GM23248 (cell line): ENCODE data around the gene VPS54. TPM values are rescaled to one million over a fixed set of nuclear protein-coding genes. Genes with fewer than 3 reads are reported as not detected.

Source experiments
- DNase-seq: peaks from one replicate; pipeline ENCODE4 v3.0.0-alpha.2; 2015
- H2AFZ ChIP-seq: fragments of 200-600 bp; sonication (generic); 2 replicates; pipeline ENCODE4 v1.6.1; 2016; ENCODE audit warnings: antibody characterized with exemption
- H3F3A ChIP-seq: fragments of 200-600 bp; sonication (generic); 2 replicates; pipeline ENCODE4 v1.6.1; 2016; ENCODE audit warnings: mild to moderate bottlenecking, antibody characterized with exemption, mixed run types; ENCODE audit not compliant: insufficient read depth
- H3K27ac ChIP-seq: fragments of 200-600 bp; sonication (generic); 2 replicates; pipeline ENCODE4 v1.5.1; 2016; ENCODE audit warnings: mild to moderate bottlenecking
- H3K27me3 ChIP-seq: fragments of 200-600 bp; sonication (generic); replicated peaks from 2 replicates; pipeline ENCODE4 v1.6.1; 2016; ENCODE audit warnings: mild to moderate bottlenecking; ENCODE audit not compliant: insufficient read depth
- H3K36me3 ChIP-seq: fragments of 200-600 bp; sonication (generic); 2 replicates; pipeline ENCODE4 v1.6.1; 2016; ENCODE audit warnings: low read depth, mild to moderate bottlenecking
- H3K4me1 ChIP-seq: fragments of 200-600 bp; sonication (generic); 2 replicates; pipeline ENCODE4 v1.6.1; 2016; ENCODE audit warnings: mild to moderate bottlenecking; ENCODE audit not compliant: insufficient read depth
- H3K4me2 ChIP-seq: fragments of 200-600 bp; sonication (generic); one replicate; pipeline ENCODE4 v1.6.1; 2016; ENCODE audit warnings: mild to moderate bottlenecking; ENCODE audit not compliant: unreplicated experiment
- H3K4me3 ChIP-seq: fragments of 200-600 bp; sonication (generic); 2 replicates; pipeline ENCODE4 v1.5.1; 2016; ENCODE audit warnings: mild to moderate bottlenecking
- H3K79me2 ChIP-seq: fragments of 200-600 bp; sonication (generic); 2 replicates; pipeline ENCODE4 v1.6.1; 2016; ENCODE audit warnings: mild to moderate bottlenecking; ENCODE audit not compliant: insufficient read depth
- H3K9ac ChIP-seq: fragments of 200-600 bp; sonication (generic); 2 replicates; pipeline ENCODE4 v1.6.1; 2016; ENCODE audit warnings: mild to moderate bottlenecking
- H3K9me2 ChIP-seq: fragments of 200-600 bp; sonication (generic); 2 replicates; pipeline ENCODE4 v1.6.1; 2016; ENCODE audit warnings: mixed run types, mild to moderate bottlenecking, moderate library complexity; ENCODE audit not compliant: insufficient read depth
- H3K9me3 ChIP-seq: fragments of 200-600 bp; sonication (generic); one replicate; pipeline ENCODE4 v1.6.1; 2017; ENCODE audit warnings: low read depth
- H4K20me1 ChIP-seq: fragments of 200-600 bp; sonication (generic); 2 replicates; pipeline ENCODE4 v1.6.0; 2016; ENCODE audit not compliant: insufficient read depth
- EZH2 ChIP-seq: fragments of 200-600 bp; sonication (generic); IDR thresholded peaks from 2 replicates; pipeline ENCODE4 v1.6.1; 2018; ENCODE audit warnings: antibody characterized with exemption, mild to moderate bottlenecking; ENCODE audit not compliant: insufficient read depth, poor library complexity, severe bottlenecking
- EZH2phosphoT487 ChIP-seq: fragments of 200-600 bp; sonication (generic); IDR thresholded peaks from 2 replicates; pipeline ENCODE4 v1.6.1; 2018; ENCODE audit warnings: antibody characterized with exemption, moderate library complexity, mild to moderate bottlenecking, low read depth; ENCODE audit not compliant: insufficient read depth
- WGBS, 2 experiments: methylation state at CpG; one replicate each; pipeline ENCODE4 v1.1.6; 2015 to 2017; ENCODE audit warnings: low lambda C conversion rate in 2 of 2, low coverage in 1 of 2; ENCODE audit errors: missing lambda C conversion rate in 2 of 2; 5-methylcytosine and 5-hydroxymethylcytosine counted together
- in situ Hi-C: fragments of 300-500 bp; cut with MboI; formaldehyde crosslinking; loops from 2 replicates; pipeline ENCODE4 v1.15.0; 2020
- polyA plus RNA-seq: library from polyadenylated mRNA; unstranded; fragments of >200 nt; fragmentation: Nextera tagmentation; extraction: Ambion mirVana; gene quantifications from 2 replicates; pipeline ENCODE4 v1.2.1, GENCODE V29; 2016
- total RNA-seq: library from RNA; depleted of rRNA; stranded (reverse); fragments of >200 nt; shearing (Covaris generic); gene quantifications from 2 replicates; pipeline ENCODE4 v1.2.3, GENCODE V29; 2014

VPS54 gene
- total and polyA plus RNA-seq, 2 experiments from 2014 or later = 6.5 to 12.9 TPM

DNA sequence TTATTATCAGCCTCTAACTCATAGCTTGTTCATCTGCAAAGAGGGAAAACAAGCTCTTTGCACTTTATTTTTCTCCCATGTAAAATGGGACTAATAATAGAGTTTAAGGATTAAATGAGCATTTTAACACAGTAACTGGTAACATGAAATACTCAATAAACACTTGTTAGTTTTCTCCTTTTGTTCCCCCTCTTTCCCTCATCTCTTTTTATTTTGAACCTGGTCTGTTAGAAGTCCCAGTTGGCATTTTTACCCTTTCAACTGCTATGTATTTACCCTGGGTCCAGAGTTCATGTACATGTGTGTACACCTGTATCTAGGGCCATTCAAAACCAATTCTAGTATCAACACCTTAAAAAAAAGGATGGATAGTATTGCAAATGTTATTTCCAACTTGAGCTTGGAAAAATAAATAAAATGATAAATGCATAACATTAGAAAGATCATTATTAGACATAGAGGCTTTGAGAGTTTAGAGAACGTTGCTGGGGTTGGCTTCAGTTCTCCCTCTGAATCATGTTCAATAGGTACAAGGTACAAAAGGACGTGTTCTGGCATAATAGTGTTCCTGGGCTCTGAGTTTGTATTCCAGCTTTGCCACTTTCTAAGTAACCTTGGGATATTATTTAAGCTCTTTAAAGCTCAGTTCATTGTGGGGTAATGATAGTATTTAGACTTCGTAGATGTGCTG lies 5.2 kb upstream of the VPS54 start:
- Histone ChIP-seq H3K9me3 (no peaks in the 10 kb centered on the region), H3F3A (peaks cover 13% of the 10 kb centered on the region), H3K4me3 (no peak overlapping the region), H4K20me1 (no peaks in the 10 kb centered on the region), H3K27me3 (no peaks in the 10 kb centered on the region), H2AFZ (no peak overlapping the region), H3K27ac (no peak overlapping the region), H3K4me1 (peaks cover 12% of the 10 kb centered on the region; the same call in 1 of the 2 replicates), H3K9me2 (no peaks in the 10 kb centered on the region; the same call in 1 of the 2 replicates), H3K79me2 (no peaks in the 10 kb centered on the region), H3K9ac (no peak overlapping the region), H3K36me3 (no peaks in the 10 kb centered on the region), H3K4me2 (no peak overlapping the region)
- TF ChIP-seq EZH2 = no peak
- no peak for TF ChIP-seq EZH2phosphoT487
- 86% methylated on average over 3 of the region's 3 CpGs for WGBS, 2 experiments
- no peak for DNase-seq
- in situ Hi-C loops = no loop called here

- H3K4me3 ChIP-seq = no peak overlapping the region
- in situ Hi-C loops = no loop called here
- H3K9me2 ChIP-seq = no peaks in the 10 kb centered on the region
- WGBS, 2 experiments = 84% methylated on average over 4 of the region's 4 CpGs
- H3F3A ChIP-seq = peaks cover 13% of the 10 kb centered on the region
- no peaks in the 10 kb centered on the region for H3K36me3 ChIP-seq
- no peak overlapping the region for H2AFZ ChIP-seq
- H3K4me1 ChIP-seq = peaks cover 12% of the 10 kb centered on the region; the same call in 1 of the 2 replicates
- DNase-seq = no peak
- H3K9ac ChIP-seq = no peak overlapping the region
- no peak overlapping the region for H3K4me2 ChIP-seq
- TF ChIP-seq EZH2 (no peak), EZH2phosphoT487 (no peak)
- H3K9me3 ChIP-seq = no peaks in the 10 kb centered on the region
- no peaks in the 10 kb centered on the region for H3K79me2 ChIP-seq
- no peaks in the 10 kb centered on the region for H3K27me3 ChIP-seq
- H3K27ac ChIP-seq = no peak overlapping the region
- H4K20me1 ChIP-seq = no peaks in the 10 kb centered on the region
Measured at GRCh38 chr2:64023485-64024258, 4.4 kb upstream of the VPS54 start.

- no peaks in the 10 kb centered on the region for H3K9me2 ChIP-seq
- H3K9me3 ChIP-seq = no peaks in the 10 kb centered on the region
- H2AFZ ChIP-seq = peak overlapping the region; percentile 72
- peaks cover 20% of the 10 kb centered on the region for H3K79me2 ChIP-seq
- WGBS, 2 experiments = 48 to 49% methylated on average over 2 of the region's 2 CpGs
- in situ Hi-C loops = no loop called here
- H3F3A ChIP-seq = peaks cover 23% of the 10 kb centered on the region
- H3K4me2 ChIP-seq = no peak overlapping the region
- no peaks in the 10 kb centered on the region for H4K20me1 ChIP-seq
- H3K9ac ChIP-seq = peak overlapping the region; percentile 36
- H3K4me3 ChIP-seq = no peak overlapping the region
- DNase-seq = no peak
- H3K27ac ChIP-seq = no peak overlapping the region
- H3K27me3 ChIP-seq = no peaks in the 10 kb centered on the region
- peaks cover 18% of the 10 kb centered on the region; the same call in 1 of the 2 replicates for H3K4me1 ChIP-seq
- TF ChIP-seq EZH2 = no peak
- TF ChIP-seq EZH2phosphoT487 = no peak
- H3K36me3 ChIP-seq = no peaks in the 10 kb centered on the region
Measured at GRCh38 chr2:64021578-64021977, 2.4 kb upstream of the VPS54 start.

DNA sequence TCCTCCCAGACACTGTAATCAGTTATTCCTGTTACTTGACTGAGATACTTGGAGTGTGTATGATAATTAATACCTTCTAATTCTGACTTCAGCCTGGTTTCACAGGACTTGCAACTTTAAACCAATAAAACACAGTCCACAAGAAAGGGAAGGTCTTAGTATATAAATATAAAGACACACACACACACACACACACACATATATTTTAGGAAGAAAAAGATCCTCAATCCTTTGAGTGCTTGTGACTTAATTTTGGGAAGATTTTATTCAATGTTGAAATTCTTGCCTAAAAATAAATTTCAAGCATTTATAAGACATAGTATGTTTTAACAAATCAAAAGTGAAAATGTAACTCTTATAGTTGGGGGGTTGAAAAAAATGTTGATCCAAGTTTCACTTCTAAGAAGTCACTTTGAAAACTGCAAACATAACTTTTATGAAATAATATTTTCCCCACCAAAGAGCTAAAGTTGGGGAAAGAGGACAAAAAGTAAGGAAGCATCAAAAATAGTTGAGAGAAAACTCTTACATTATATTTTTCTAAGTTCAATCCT lies 824 bp upstream of the VPS54 start:
- Histone ChIP-seq H3K4me1 (peaks cover 25% of the 10 kb centered on the region; the same call in 1 of the 2 replicates), H3F3A (peaks cover 23% of the 10 kb centered on the region), H3K9me2 (no peaks in the 10 kb centered on the region), H2AFZ (peak overlapping the region; percentile 98), H3K79me2 (peaks cover 35% of the 10 kb centered on the region), H3K9me3 (no peaks in the 10 kb centered on the region), H3K4me3 (peak overlapping the region; percentile 91), H3K27me3 (no peaks in the 10 kb centered on the region), H3K27ac (peak overlapping the region; percentile 86), H3K36me3 (no peaks in the 10 kb centered on the region), H4K20me1 (no peaks in the 10 kb centered on the region), H3K9ac (peak overlapping the region; percentile 92), H3K4me2 (peak overlapping the region; percentile 58)
- no peak for DNase-seq
- TF ChIP-seq EZH2 (no peak), EZH2phosphoT487 (no peak)
- in situ Hi-C loops = no loop called here
